Glutamatergic neuron (in vitro differentiated cells): ENCODE data around the gene TEX53. TPM values are rescaled to one million over a fixed set of nuclear protein-coding genes. Genes with fewer than 3 reads are reported as not detected.

Experiments
- DNase-seq: peaks from one replicate; pipeline ENCODE4 v3.0.0; 2022
- H3K27ac Mint-ChIP-seq: one replicate; pipeline ENCODE4 v1.8.0; 2020; ENCODE audit warnings: mild to moderate bottlenecking, mixed read lengths, inconsistent platforms; ENCODE audit not compliant: unreplicated experiment
- H3K27me3 Mint-ChIP-seq: one replicate; pipeline ENCODE4 v1.8.0; 2020; ENCODE audit warnings: mild to moderate bottlenecking, moderate library complexity, mixed read lengths, inconsistent platforms; ENCODE audit not compliant: unreplicated experiment
- H3K36me3 Mint-ChIP-seq: one replicate; pipeline ENCODE4 v1.8.0; 2020; ENCODE audit warnings: mild to moderate bottlenecking, mixed read lengths, inconsistent platforms; ENCODE audit not compliant: unreplicated experiment
- H3K4me1 Mint-ChIP-seq: one replicate; pipeline ENCODE4 v1.8.0; 2020; ENCODE audit warnings: mild to moderate bottlenecking, low read depth, mixed read lengths, inconsistent platforms; ENCODE audit not compliant: unreplicated experiment
- H3K4me3 Mint-ChIP-seq: one replicate; pipeline ENCODE4 v1.8.0; 2020; ENCODE audit warnings: mild to moderate bottlenecking, mixed read lengths, inconsistent platforms; ENCODE audit not compliant: unreplicated experiment
- H3K9me3 Mint-ChIP-seq: one replicate; pipeline ENCODE4 v1.8.0; 2020; ENCODE audit warnings: mild to moderate bottlenecking, moderate library complexity, mixed read lengths, inconsistent platforms; ENCODE audit not compliant: unreplicated experiment
- CTCF ChIP-seq: fragments of 200-600 bp; sonication (generic); IDR thresholded peaks from one replicate; pipeline ENCODE4 v1.5.0; 2021; ENCODE audit not compliant: partially characterized antibody, unreplicated experiment
- total RNA-seq: library from RNA; stranded (reverse); fragmentation: NEBNext Ultra II Directional; extraction: Animal tissue kit (Norgen Biotek cat#: 25700); gene quantifications from one replicate; pipeline ENCODE4 v1.2.1, GENCODE V29; 2021; ENCODE audit not compliant: unreplicated experiment

The TEX53 gene
- total RNA-seq, 1 donor from 2014 or later = not detected

GRCh38 chr9:114607671-114608524, 49.7 kb downstream of the TEX53 start:
- H3K4me1 Mint-ChIP-seq = peaks cover 3% of the 10 kb centered on the region
- no peak overlapping the region for H3K4me3 Mint-ChIP-seq
- H3K9me3 Mint-ChIP-seq = peaks cover 4% of the 10 kb centered on the region
- H3K27me3 Mint-ChIP-seq = peaks cover 1% of the 10 kb centered on the region
- H3K36me3 Mint-ChIP-seq = no peaks in the 10 kb centered on the region
- DNase-seq = no peak
- no peak for TF ChIP-seq CTCF
- H3K27ac Mint-ChIP-seq = no peak overlapping the region

- Mint-ChIP-seq H3K27me3 (peaks cover 1% of the 10 kb centered on the region), H3K9me3 (peaks cover 7% of the 10 kb centered on the region), H3K4me3 (no peak overlapping the region), H3K4me1 (peaks cover 3% of the 10 kb centered on the region), H3K27ac (no peak overlapping the region), H3K36me3 (peaks cover 4% of the 10 kb centered on the region)
- no peak for DNase-seq
- TF ChIP-seq CTCF = no peak
Observed at GRCh38 chr9:114606597-114607207, 50.9 kb downstream of the TEX53 start.

Other genes with a start within 250 kb of the TEX53 start
- gene WHRN, start 152.3 kb downstream of the TEX53 start, total RNA-seq = 3.2 TPM
- gene ATP6V1G1, start 70.0 kb downstream of the TEX53 start, total RNA-seq = 156 TPM
- 12.2 TPM for gene TMEM268, start 46.5 kb downstream of the TEX53 start, total RNA-seq
- not detected for gene TEX48, start 24.4 kb upstream of the TEX53 start, total RNA-seq
- not detected for gene TNFSF15, start 148.2 kb upstream of the TEX53 start, total RNA-seq